ENCODE results near the gene MLPH. TPM values are rescaled to one million over a fixed set of nuclear protein-coding genes. Genes with fewer than 3 reads are reported as not detected.

The MLPH gene
- total RNA-seq, 1 donor, result 40.6 TPM

DNA sequence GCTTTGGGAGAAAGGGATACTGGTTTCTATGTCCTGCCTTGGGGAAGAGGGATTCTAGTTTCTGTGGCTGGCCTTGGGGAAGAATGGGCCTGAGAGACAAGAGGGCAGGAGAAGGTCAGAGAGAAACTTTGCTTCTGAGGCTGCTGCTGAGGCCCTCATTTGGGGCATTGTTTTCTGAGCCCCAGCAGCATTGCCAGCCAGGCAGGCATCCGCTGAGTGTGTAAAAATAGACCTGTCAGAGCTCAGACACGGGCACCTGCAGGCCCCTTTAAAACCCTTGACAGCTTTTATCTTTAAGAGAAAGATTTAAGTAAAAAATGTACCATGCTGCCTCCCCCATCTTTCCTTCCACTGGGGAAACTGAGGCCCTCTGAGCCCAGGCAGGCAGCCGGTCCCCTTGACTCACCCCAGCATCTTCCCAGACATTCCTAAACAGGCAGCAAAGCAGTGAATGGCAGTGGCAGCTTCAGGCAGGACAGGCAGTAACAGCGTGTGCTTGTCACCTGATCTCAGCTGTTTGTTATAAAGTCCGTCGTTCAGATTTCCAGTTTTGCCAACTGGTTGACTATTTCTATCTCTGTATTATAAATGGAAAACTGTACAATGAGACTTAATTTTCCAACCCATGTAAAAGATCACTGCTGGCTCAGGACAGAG is 27.6 kb downstream of the MLPH start:
- H3K4me3 ChIP-seq (ENCODE audit: low read depth, low read length), result no peak overlapping the region
- no peak for DNase-seq (ENCODE audit: low read depth)
- TF ChIP-seq, protein P1, sequence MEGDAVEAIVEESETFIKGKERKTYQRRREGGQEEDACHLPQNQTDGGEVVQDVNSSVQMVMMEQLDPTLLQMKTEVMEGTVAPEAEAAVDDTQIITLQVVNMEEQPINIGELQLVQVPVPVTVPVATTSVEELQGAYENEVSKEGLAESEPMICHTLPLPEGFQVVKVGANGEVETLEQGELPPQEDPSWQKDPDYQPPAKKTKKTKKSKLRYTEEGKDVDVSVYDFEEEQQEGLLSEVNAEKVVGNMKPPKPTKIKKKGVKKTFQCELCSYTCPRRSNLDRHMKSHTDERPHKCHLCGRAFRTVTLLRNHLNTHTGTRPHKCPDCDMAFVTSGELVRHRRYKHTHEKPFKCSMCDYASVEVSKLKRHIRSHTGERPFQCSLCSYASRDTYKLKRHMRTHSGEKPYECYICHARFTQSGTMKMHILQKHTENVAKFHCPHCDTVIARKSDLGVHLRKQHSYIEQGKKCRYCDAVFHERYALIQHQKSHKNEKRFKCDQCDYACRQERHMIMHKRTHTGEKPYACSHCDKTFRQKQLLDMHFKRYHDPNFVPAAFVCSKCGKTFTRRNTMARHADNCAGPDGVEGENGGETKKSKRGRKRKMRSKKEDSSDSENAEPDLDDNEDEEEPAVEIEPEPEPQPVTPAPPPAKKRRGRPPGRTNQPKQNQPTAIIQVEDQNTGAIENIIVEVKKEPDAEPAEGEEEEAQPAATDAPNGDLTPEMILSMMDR (IDR thresholded peaks at IDR 0.05; ENCODE audit: insufficient read depth, low read depth, low read length), result no peak

DNA sequence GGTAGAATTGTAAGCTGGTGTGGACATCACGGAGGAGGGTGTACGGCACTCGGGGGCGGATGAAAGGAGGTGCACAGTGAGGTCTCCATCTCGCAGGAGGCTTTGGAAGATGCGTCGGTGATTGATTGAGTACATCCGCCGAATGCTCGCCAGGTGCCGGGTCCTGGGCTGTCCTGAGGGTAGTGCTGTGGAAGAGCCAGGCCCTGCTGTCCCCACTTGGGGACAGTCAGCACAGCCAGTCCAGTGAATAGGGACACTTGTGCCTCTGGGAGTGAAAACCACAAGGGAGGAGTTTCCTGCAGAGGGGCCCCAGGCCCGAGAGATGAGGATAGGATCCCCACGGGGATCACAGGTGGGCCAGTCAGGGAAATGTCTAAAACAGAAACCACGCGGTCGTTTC is 28.1 kb downstream of the MLPH start:
- TF ChIP-seq, protein P1 (IDR thresholded peaks at IDR 0.05; ENCODE audit: insufficient read depth, low read depth, low read length), result no peak
- DNase-seq (ENCODE audit: low read depth), result no peak
- H3K4me3 ChIP-seq (ENCODE audit: low read depth, low read length), result no peak overlapping the region

DNA sequence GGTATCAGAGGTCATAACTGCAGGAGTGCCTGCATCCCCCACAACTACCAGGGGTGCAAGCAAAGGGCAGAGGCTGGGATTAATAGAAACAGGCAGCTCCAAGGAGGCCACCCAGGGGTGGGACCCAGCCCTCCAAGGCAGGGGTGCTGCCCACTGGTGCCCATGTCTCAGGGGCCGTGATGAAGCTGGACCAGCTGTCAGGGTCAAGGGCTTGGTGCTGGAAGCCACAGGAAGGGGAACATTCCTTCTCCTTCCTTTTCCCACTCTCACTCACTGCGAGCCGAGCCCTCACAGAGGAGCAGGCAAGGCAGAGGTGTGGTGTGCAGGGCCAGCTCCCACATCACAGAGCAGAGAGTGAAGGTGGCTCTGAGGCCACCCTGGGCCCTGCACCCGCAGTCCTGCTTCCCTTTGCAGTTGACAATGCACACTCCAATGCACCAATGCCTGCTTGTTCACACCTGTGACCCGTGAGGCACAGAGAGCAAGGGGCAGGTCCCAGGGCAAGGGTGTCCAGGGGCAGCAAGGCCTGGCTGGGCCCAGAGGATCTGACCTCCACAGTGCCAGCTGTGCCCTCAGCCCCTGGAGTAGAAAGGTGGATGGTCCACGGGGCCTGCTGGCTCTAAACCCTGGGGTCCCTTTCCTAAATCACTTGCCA is 28.7 kb downstream of the MLPH start:
- no peak for DNase-seq (ENCODE audit: low read depth)
- H3K4me3 ChIP-seq (ENCODE audit: low read depth, low read length), result no peak overlapping the region
- TF ChIP-seq, protein P1 (IDR thresholded peaks at IDR 0.05; ENCODE audit: insufficient read depth, low read depth, low read length), result no peak

DNA sequence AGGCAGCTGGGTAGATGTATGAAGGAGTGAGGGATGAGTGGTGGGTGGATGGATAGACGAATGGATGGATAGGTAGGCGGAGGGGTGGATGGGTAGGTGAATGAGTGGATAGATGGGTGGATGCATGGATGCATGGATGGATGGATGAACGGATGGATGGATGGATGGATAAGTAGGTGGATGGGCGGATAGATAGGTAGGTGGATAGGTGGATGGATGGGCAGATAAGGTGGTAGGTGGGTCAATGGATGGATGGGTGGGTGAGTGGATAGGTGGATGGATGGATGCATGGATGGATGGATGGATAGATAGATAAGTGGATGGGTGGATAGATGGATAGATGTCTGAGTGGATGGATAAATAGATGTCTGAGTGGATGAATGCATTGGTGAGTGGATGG is 30.1 kb downstream of the MLPH start:
- no peak for DNase-seq (ENCODE audit: low read depth)
- TF ChIP-seq, protein P1 (IDR thresholded peaks at IDR 0.05; ENCODE audit: insufficient read depth, low read depth, low read length), result no peak
- no peak overlapping the region for H3K4me3 ChIP-seq (ENCODE audit: low read depth, low read length)

DNA sequence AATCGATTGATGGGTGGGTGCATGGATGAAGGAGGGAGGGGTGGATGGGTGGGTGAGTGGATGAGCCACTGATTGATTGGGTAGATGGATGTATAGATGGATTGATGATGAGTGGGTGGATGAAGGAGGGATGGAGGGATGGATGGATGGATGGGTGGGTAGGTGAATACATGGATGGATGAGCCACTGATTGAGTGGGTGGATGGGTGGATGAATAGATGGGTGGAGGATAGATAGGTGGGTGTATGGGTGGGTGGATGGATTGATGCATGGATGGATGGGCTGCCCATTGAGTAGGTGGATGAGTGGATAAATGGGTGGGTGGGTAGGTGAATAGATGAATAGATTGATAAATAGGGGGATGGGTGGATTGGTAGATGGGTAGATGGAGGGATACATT is 30.9 kb downstream of the MLPH start:
- TF ChIP-seq, protein P1 (IDR thresholded peaks at IDR 0.05; ENCODE audit: insufficient read depth, low read depth, low read length), result no peak
- no peak for DNase-seq (ENCODE audit: low read depth)
- no peak overlapping the region for H3K4me3 ChIP-seq (ENCODE audit: low read depth, low read length)

DNA sequence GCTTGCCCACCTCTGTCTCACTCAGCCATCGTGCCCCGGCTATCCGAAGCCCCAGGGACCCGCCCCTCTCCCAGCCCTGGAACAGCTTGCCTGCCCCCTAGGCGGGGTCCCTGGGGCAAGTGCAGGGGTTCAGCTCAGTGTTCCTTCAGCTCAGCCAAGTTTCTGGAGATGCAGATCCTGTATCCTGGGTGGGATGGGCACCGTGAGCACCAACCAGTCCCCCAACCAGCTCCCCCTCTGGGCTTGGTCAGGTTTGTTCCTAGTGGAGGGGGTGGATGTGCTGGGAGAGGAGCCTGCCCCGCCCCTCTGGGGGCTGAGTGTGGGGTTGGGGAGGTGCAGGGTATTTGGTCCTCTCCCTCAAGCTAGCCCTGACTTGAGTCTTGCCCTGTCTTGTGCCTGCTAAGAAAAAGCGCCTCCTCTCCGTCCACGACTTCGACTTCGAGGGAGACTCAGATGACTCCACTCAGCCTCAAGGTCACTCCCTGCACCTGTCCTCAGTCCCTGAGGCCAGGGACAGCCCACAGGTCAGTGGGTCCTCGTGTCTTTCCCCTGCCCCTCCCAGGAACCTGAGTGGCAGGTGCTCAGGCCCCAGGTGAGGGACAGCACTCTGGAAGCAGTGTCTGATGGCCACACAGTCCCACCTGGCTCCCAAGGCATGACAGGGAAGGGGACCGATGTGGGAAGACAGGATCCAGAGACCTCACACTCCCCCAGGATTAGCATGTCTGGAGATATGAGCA is 32.6 kb downstream of the MLPH start:
- DNase-seq (ENCODE audit: low read depth), result no peak
- no peak overlapping the region for H3K4me3 ChIP-seq (ENCODE audit: low read depth, low read length)
- TF ChIP-seq, protein P1 (IDR thresholded peaks at IDR 0.05; ENCODE audit: insufficient read depth, low read depth, low read length), result no peak
